ENCODE measurements around the gene ZNF639. TPM values are rescaled to one million over a fixed set of nuclear protein-coding genes. Genes with fewer than 3 reads are reported as not detected.

ZNF639 gene
- total RNA-seq, 1 donor from 2014 or later: 31.2 TPM

- peaks cover 1% of the 10 kb centered on the region for H3K4me1 Mint-ChIP-seq (ENCODE audit: unreplicated experiment)
- no peaks in the 10 kb centered on the region for H3K36me3 Mint-ChIP-seq (ENCODE audit: unreplicated experiment)
- DNase-seq (ENCODE audit: extremely low spot score, unreplicated experiment): no peak
- peaks cover 31% of the 10 kb centered on the region for H3K27me3 Mint-ChIP-seq (ENCODE audit: unreplicated experiment)
- H3K4me3 Mint-ChIP-seq (ENCODE audit: unreplicated experiment): no peak overlapping the region
- H3K27ac Mint-ChIP-seq (ENCODE audit: unreplicated experiment): no peak overlapping the region
- TF ChIP-seq CTCF (IDR thresholded peaks at IDR 0.05): no peak
- no peaks in the 10 kb centered on the region for H3K9me3 Mint-ChIP-seq (ENCODE audit: unreplicated experiment)
Observed at GRCh38 chr3:179278932-179279693, 43.7 kb upstream of the ZNF639 start.

GRCh38 chr3:179279837-179280236 lies 43.0 kb upstream of the ZNF639 start:
- H3K4me1 Mint-ChIP-seq (ENCODE audit: unreplicated experiment): peaks cover 1% of the 10 kb centered on the region
- DNase-seq (ENCODE audit: extremely low spot score, unreplicated experiment): no peak
- H3K9me3 Mint-ChIP-seq (ENCODE audit: unreplicated experiment): no peaks in the 10 kb centered on the region
- TF ChIP-seq CTCF (IDR thresholded peaks at IDR 0.05): no peak
- no peak overlapping the region for H3K4me3 Mint-ChIP-seq (ENCODE audit: unreplicated experiment)
- no peaks in the 10 kb centered on the region for H3K36me3 Mint-ChIP-seq (ENCODE audit: unreplicated experiment)
- H3K27me3 Mint-ChIP-seq (ENCODE audit: unreplicated experiment): peaks cover 35% of the 10 kb centered on the region
- no peak overlapping the region for H3K27ac Mint-ChIP-seq (ENCODE audit: unreplicated experiment)

GRCh38 chr3:179281825-179282224 lies 41.0 kb upstream of the ZNF639 start:
- TF ChIP-seq CTCF (IDR thresholded peaks at IDR 0.05): no peak
- H3K27me3 Mint-ChIP-seq (ENCODE audit: unreplicated experiment): peaks cover 36% of the 10 kb centered on the region
- H3K9me3 Mint-ChIP-seq (ENCODE audit: unreplicated experiment): no peaks in the 10 kb centered on the region
- no peak overlapping the region for H3K27ac Mint-ChIP-seq (ENCODE audit: unreplicated experiment)
- DNase-seq (ENCODE audit: extremely low spot score, unreplicated experiment): no peak
- peaks cover 1% of the 10 kb centered on the region for H3K4me1 Mint-ChIP-seq (ENCODE audit: unreplicated experiment)
- no peak overlapping the region for H3K4me3 Mint-ChIP-seq (ENCODE audit: unreplicated experiment)
- H3K36me3 Mint-ChIP-seq (ENCODE audit: unreplicated experiment): no peaks in the 10 kb centered on the region

GRCh38 chr3:179286331-179286730 lies 36.5 kb upstream of the ZNF639 start:
- H3K9me3 Mint-ChIP-seq (ENCODE audit: unreplicated experiment): no peaks in the 10 kb centered on the region
- peaks cover 29% of the 10 kb centered on the region for H3K27me3 Mint-ChIP-seq (ENCODE audit: unreplicated experiment)
- no peak overlapping the region for H3K27ac Mint-ChIP-seq (ENCODE audit: unreplicated experiment)
- H3K4me1 Mint-ChIP-seq (ENCODE audit: unreplicated experiment): no peaks in the 10 kb centered on the region
- DNase-seq (ENCODE audit: extremely low spot score, unreplicated experiment): no peak
- H3K36me3 Mint-ChIP-seq (ENCODE audit: unreplicated experiment): no peaks in the 10 kb centered on the region
- no peak overlapping the region for H3K4me3 Mint-ChIP-seq (ENCODE audit: unreplicated experiment)
- no peak for TF ChIP-seq CTCF (IDR thresholded peaks at IDR 0.05)

- Mint-ChIP-seq H3K27me3 (ENCODE audit: unreplicated experiment) (peaks cover 27% of the 10 kb centered on the region), H3K4me3 (ENCODE audit: unreplicated experiment) (no peak overlapping the region), H3K9me3 (ENCODE audit: unreplicated experiment) (no peaks in the 10 kb centered on the region), H3K36me3 (ENCODE audit: unreplicated experiment) (no peaks in the 10 kb centered on the region), H3K4me1 (ENCODE audit: unreplicated experiment) (no peaks in the 10 kb centered on the region), H3K27ac (ENCODE audit: unreplicated experiment) (no peak overlapping the region)
- no peak for TF ChIP-seq CTCF (IDR thresholded peaks at IDR 0.05)
- no peak for DNase-seq (ENCODE audit: extremely low spot score, unreplicated experiment)
Observed at GRCh38 chr3:179288845-179289244, 34.0 kb upstream of the ZNF639 start.
